GM15510 (cell line): ENCODE data around the gene MBP.

Experiments used
- POLR2A ChIP-seq: IDR thresholded peaks from 3 replicates; pipeline ENCODE4 v1.6.1; 2011; ENCODE audit warnings: borderline replicate concordance; ENCODE audit not compliant: insufficient read length; ENCODE audit errors: extremely low read depth

The MBP gene

DNA sequence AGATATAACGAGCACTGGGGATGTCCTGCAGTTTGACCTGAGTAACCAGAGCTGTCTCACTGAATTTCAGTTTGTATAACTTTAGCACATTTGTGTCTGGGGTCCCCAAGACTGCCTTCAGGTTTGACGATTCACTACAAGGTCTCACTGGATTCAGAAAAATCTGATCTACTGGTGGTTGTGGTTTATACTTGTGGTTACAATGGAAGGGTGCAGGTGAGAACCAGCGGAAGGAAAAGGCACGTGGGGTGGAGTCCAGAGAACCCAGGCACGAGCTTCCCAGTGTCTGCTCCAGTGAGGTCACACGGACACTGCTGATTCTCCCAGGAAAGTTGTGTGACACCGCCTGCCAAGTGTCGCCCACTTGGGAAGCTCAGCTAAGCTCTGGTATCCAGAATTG lies 184.2 kb downstream of the MBP start:
- TF ChIP-seq POLR2A = no peak

DNA sequence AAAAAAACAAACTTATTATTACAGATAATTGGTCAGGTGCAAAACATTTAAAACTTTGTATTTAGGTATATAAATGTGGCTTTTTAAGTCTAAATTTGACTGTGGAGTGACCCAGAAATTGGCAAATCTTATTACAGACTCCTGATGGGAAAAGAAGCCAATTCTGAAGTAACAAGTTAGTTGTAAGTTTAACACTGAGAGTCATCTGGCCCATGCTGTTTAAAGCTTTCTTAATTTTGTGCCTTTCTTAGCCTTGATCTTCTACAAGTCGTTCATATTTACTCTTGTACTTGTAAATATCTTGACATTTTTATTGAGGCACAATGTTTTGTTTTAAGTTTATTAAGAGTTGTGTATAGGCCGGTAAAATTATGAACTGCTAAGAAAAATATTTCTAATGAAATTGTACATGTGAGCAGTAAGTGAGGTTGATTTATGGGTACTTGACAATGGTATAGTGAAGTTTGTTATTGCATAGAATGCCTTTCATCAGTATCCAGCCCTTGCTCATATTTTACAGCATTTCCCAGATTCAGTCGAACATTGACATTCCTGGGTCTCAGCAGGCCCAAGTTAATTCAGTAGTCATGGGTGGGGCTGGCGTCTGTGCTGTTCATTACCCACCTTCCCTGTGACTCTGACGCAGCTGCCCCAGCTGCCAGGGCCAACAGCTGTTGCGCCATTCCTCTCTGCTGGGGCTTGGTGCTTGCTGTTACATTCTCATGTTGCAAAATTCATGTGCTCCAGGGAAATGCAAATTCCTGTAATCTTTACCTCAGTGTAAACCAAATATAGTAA lies 188.8 kb downstream of the MBP start:
- no peak for TF ChIP-seq POLR2A

DNA sequence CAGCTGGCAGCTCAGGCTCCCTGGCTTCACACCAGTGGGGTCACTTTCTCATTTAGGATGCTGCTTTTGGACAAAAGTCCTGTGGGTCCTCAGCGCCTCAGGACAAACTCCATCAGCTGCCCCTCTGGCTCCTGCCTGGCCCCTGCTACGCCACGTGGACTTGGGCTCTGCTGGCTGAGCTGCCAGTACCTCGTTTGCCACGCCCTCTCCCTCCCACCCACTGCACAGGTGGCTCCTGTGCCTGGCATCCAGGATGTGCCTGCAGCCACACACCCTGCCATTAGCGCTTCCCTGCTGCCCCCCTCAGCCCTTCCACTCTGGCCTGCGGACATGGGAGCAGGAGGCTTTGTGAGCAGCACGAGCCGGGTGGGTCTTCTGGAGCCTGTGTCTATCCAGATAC lies 191.3 kb downstream of the MBP start:
- no peak for TF ChIP-seq POLR2A

DNA sequence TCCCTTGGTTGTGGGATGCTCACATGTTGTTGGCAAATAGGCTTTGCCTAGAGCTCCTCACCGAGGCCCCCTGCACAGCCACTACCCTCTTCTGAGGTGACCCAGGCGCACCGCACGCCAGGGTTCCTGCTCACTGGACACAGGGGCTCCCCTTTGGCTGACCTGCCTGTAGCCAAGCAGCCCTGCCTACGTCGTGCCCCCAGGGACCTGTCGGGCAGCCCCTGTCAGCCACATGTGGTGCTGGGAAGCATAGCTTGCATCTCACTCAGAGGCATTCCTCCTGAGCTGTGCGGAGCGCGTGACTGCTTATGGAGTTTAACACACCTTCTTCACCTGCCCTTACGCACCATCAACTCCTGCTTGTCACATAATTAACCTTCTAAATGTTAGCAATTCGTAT lies 194.0 kb downstream of the MBP start:
- no peak for TF ChIP-seq POLR2A

DNA sequence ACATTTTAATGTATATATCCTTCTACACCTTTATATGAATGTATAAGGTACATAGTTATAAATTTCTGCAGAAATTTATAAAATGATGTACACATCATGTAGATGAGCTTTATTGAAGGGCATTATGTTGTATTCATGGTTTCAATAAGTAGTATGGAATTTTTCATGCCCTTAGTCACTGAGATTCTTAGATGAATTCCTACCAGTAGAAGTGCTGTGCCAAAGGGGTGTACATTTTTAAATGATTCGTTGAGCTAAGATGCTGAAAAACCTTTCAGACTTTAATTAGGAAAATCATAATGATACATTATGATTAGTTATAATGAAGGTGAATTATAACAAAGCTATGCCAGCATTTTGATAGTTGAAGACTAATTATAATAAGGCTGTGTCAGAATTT lies 195.0 kb downstream of the MBP start:
- TF ChIP-seq POLR2A = no peak

DNA sequence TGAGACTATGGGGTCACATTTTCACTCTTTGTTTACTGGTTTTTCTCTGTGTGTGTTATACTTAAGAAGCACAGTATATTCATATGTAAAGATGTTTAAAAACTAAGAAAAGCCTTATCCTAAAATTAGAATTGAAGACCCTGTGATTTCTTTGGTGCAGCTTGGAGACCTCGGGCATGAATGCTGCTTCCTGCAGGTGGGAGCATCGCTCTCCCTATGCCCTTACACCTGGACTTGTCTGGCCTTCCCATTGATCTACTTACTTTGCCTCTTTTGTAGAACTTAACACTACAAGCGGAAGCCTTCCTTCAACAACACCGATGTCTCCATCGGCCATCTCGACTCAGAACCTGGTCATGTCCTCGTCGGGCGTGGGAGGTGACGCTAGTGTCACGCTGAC lies 195.7 kb downstream of the MBP start:
- no peak for TF ChIP-seq POLR2A

DNA sequence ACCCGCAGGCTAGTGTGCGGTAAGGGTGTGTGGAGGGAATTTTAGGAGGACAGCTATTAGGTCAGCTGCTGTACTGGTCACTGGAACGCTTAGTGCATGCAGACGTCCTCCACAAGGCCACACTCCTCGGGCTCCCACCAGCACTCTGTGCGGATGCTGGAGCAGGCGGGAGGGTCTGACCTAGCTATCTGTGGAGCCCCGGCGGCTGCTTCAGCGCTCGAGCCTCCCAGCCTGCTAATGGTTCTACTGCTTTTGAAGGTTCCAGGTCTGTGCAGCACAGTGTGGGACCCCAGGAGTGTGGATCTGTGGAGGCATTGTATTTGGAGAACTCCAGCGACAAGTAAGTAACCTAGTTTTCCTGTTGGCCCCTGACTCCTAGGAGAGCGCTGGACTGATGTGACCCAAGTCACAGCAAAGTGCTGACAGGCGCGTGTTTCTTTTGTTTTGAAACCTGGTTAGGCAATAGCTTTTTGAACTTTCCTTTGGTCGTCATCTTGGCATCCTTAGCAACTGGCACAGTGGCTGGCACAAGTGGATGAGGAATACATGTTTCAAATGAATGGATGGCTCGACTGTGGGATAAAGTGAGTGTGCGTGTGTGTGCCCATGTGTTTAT lies 196.8 kb downstream of the MBP start:
- no peak for TF ChIP-seq POLR2A

DNA sequence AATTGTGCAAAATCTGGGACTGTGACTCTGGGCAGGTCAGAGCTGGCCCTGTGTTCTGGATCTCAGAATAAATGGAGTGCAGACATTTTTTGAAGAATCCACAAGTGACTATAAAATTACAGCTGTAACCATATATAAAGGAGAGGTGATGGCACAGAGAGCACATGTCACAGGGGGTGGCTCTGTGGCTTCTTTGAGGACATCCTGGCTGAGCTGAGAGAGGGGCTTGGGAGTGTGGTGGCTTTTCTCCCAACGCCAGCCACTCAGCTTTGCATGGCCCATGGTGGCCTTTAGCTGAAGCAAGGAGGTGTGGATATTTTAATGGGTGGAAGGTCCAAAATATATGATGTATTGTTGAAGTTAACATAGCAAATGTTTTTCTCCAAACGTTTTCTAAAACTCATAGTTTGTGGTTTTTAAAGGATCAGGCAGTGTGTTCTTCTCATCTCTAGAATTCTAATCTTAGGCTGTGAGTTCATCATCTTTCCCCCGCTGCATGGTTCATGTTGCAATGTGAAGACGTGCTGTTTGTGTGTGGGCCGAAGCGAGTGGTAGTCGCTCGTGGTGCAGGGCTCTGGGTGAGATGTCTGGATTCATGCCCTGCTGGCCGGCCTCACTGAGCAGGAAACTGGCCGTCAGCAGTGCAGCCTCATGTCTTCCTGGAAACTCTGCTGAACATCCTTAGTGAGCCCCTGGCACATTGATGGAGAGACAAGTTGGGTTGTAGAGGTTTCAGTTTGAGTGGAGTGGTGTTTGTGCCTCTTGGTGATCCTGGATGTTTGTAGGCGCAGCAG lies 200.4 kb downstream of the MBP start:
- no peak for TF ChIP-seq POLR2A

DNA sequence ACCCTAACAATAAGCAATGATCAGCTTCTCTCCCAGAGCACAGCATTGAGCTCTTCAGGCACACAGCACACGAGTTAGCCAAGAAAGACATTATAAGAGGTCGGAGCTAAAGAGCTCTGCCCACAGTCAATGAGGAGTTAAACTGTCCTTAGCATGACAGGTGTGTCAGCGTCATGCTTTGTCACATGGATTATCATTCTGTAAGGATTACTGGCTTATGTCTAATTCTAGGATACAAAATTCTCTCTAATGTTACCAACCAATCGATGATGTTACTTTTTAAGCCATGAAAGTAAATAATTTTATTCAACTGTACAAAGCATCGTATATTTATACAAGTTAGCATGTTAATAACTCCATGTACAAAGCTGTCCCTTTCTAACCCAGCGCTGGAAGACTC lies 201.4 kb downstream of the MBP start:
- TF ChIP-seq POLR2A = no peak
